HG03103 (cell line): ENCODE data around the gene MASTL.

Source experiments
- ATAC-seq: cut with Tn5 transposase; IDR thresholded peaks from one replicate; pipeline ENCODE4 v1.9.1; 2021; ENCODE audit warnings: low read depth; ENCODE audit not compliant: unreplicated experiment

MASTL gene

DNA sequence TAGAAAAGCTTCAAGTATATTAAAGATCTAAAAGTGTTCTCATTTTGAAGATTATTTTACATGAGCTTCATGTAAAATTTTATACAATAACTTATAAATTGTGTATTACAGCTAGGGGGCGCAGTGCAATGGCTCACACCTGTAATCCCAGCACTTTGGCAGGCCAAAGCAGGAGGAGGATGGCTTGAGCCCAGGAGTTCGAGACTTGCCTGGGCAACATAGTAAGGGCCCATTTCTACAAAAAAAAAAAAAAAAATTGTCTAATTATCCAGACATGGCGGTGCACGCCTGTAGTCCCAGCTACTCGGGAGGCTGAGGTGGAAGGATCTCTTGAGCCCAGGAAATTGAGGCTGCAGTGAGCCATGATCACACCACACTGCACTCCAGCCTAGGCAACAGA lies 68.8 kb downstream of the MASTL start:
- ATAC-seq: no peak

DNA sequence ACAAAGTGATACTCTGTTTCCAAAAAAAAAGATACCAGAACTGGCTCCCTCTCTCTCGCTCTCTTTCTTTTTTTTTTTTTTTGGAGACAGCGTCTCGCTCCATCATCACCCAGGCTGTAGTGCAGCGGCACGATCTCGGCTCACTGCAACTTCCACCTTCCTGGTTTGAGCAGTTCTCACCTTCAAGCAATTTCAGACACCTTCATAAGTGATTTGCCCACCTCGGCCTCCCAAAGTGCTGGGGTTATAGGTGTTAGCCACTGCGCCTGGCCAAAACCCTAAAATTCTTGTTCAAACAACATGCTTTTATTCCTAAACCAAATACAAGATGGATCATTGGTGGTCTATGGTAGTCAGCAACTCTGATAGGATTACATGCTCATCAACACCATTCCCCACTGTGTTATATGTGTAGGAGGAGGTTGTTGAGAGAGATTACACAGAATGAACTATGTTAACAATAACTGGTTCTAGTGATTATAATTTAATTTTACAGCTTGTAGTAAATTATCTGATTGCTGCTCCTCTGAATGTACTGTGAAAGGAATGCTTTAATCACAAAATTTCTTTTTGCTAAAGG lies 69.9 kb downstream of the MASTL start:
- no peak for ATAC-seq

DNA sequence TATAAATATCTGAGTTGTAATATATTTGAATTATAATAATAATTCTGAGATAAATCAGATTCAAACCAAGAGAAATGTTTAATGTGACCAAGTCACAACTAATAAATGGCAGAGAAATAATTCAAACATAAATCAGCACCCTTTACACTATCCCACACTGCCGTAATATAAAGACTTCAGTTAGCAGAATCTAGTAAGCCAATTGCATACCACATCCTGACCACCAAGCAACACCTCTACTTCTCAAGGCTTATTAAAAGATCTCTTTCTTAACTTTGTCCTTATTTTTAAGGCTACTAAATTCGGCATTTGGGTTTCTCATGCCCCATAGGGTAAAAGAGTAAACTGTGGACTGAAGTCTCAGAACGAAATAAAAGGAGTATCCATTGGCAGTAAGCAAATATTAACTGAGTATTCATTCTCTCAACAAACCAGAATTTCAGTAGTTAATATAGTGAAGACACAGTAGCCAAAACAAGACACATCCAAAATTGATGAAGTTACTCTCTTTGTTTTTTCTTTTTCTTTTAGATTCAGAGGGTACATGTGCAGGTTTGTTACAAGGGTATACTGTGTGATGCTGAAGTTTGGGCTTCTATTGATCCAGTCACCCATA lies 70.6 kb downstream of the MASTL start:
- ATAC-seq: no peak

DNA sequence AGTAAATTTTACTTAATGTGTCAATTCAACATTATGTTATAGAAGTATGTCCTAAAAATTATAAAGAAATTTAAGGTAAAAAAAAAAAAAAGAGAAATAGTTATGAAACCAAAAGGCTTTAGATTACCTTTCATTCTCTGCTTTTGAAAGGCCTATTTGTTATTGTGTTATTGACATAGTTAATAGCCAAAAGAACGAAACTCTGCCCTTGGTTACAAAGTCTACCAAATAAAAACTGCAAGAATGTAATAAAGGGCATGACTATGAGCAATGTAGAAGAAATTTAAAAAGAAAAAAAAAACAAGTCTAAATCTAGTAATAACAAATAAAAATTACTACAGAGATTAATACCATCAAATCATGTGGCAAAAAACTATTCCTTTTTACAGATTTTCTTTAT lies 74.9 kb downstream of the MASTL start:
- ATAC-seq: no peak

- ATAC-seq: no peak
Observed at GRCh38 chr10:27235706-27236105, 80.6 kb downstream of the MASTL start.
